ENCODE measurements around the gene CLCA2.

- TF ChIP-seq, protein P1, sequence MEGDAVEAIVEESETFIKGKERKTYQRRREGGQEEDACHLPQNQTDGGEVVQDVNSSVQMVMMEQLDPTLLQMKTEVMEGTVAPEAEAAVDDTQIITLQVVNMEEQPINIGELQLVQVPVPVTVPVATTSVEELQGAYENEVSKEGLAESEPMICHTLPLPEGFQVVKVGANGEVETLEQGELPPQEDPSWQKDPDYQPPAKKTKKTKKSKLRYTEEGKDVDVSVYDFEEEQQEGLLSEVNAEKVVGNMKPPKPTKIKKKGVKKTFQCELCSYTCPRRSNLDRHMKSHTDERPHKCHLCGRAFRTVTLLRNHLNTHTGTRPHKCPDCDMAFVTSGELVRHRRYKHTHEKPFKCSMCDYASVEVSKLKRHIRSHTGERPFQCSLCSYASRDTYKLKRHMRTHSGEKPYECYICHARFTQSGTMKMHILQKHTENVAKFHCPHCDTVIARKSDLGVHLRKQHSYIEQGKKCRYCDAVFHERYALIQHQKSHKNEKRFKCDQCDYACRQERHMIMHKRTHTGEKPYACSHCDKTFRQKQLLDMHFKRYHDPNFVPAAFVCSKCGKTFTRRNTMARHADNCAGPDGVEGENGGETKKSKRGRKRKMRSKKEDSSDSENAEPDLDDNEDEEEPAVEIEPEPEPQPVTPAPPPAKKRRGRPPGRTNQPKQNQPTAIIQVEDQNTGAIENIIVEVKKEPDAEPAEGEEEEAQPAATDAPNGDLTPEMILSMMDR (conservative IDR thresholded peaks at IDR 0.05; ENCODE audit: low read depth, low read length): no peak
- no peak for TF ChIP-seq EZH2 (IDR thresholded peaks at IDR 0.05; ENCODE audit: borderline replicate concordance, low read depth, low read length, poor library complexity, severe bottlenecking)
These were observed 80.1 kb downstream of the CLCA2 start for GRCh38 chr1:86504137-86504479.

Data from A673 (cell line).